Measurements from ENCODE around the gene PLAU.

PLAU gene

GRCh38 chr10:73909540-73910115, 1.3 kb upstream of the PLAU start:
- Histone ChIP-seq H3K79me2 (ENCODE audit: insufficient read depth, low read length) (no peaks in the 10 kb centered on the region), H3K36me3 (ENCODE audit: insufficient read depth, low read length) (no peaks in the 10 kb centered on the region), H3K4me3 (ENCODE audit: low read depth, low read length, poor library complexity, severe bottlenecking) (no peak overlapping the region), H3F3A (ENCODE audit: insufficient read depth, low read length) (no peaks in the 10 kb centered on the region), H2AFZ (ENCODE audit: low read length) (no peak overlapping the region), H3K9ac (ENCODE audit: low read length) (no peak overlapping the region), H4K20me1 (ENCODE audit: insufficient read depth, low read length) (no peaks in the 10 kb centered on the region), H3K4me2 (ENCODE audit: low read length) (no peak overlapping the region), H3K9me3 (ENCODE audit: low read length) (no peaks in the 10 kb centered on the region), H3K4me1 (ENCODE audit: insufficient read depth, low read length, severe bottlenecking) (peaks cover 20% of the 10 kb centered on the region), H3K27ac (ENCODE audit: low read depth, low read length, poor library complexity, severe bottlenecking) (no peak overlapping the region), H3K9me2 (ENCODE audit: low read depth, low read length) (no peaks in the 10 kb centered on the region), H3K27me3 (ENCODE audit: insufficient read depth, low read length) (no peaks in the 10 kb centered on the region)
- TF ChIP-seq CTCF (IDR thresholded peaks at IDR 0.05; ENCODE audit: low read length) (no peak), EZH2 (IDR thresholded peaks at IDR 0.05; ENCODE audit: borderline replicate concordance, low read length) (no peak)

- Histone ChIP-seq H3K36me3 (ENCODE audit: insufficient read depth, low read length) (no peaks in the 10 kb centered on the region), H3K79me2 (ENCODE audit: insufficient read depth, low read length) (no peaks in the 10 kb centered on the region), H2AFZ (ENCODE audit: low read length) (no peak overlapping the region), H3F3A (ENCODE audit: insufficient read depth, low read length) (no peaks in the 10 kb centered on the region), H3K4me1 (ENCODE audit: insufficient read depth, low read length, severe bottlenecking) (peaks cover 20% of the 10 kb centered on the region), H3K27ac (ENCODE audit: low read depth, low read length, poor library complexity, severe bottlenecking) (no peak overlapping the region), H3K9me2 (ENCODE audit: low read depth, low read length) (no peaks in the 10 kb centered on the region), H3K27me3 (ENCODE audit: insufficient read depth, low read length) (no peaks in the 10 kb centered on the region), H3K9me3 (ENCODE audit: low read length) (no peaks in the 10 kb centered on the region), H3K4me3 (ENCODE audit: low read depth, low read length, poor library complexity, severe bottlenecking) (peak overlapping the region; percentile 45), H4K20me1 (ENCODE audit: insufficient read depth, low read length) (no peaks in the 10 kb centered on the region), H3K9ac (ENCODE audit: low read length) (peak overlapping the region; percentile 24; the same call in 1 of the 2 replicates), H3K4me2 (ENCODE audit: low read length) (peak overlapping the region; percentile 74)
- TF ChIP-seq CTCF (IDR thresholded peaks at IDR 0.05; ENCODE audit: low read length) (no peak; the same call in 1 of the 2 replicates), EZH2 (IDR thresholded peaks at IDR 0.05; ENCODE audit: borderline replicate concordance, low read length) (no peak)
Measured at GRCh38 chr10:73910401-73910763, 550 bp upstream of the PLAU start.

- Histone ChIP-seq H4K20me1 (ENCODE audit: insufficient read depth, low read length) (no peaks in the 10 kb centered on the region), H3K9ac (ENCODE audit: low read length) (no peak overlapping the region; the same call in 1 of the 2 replicates), H3K79me2 (ENCODE audit: insufficient read depth, low read length) (no peaks in the 10 kb centered on the region), H3F3A (ENCODE audit: insufficient read depth, low read length) (no peaks in the 10 kb centered on the region), H3K4me3 (ENCODE audit: low read depth, low read length, poor library complexity, severe bottlenecking) (peak overlapping the region; percentile 45), H3K27me3 (ENCODE audit: insufficient read depth, low read length) (peaks cover 6% of the 10 kb centered on the region; the same call in 1 of the 2 replicates), H3K27ac (ENCODE audit: low read depth, low read length, poor library complexity, severe bottlenecking) (no peak overlapping the region), H3K4me2 (ENCODE audit: low read length) (peak overlapping the region; percentile 74), H3K9me3 (ENCODE audit: low read length) (no peaks in the 10 kb centered on the region), H3K9me2 (ENCODE audit: low read depth, low read length) (no peaks in the 10 kb centered on the region), H3K4me1 (ENCODE audit: insufficient read depth, low read length, severe bottlenecking) (peaks cover 20% of the 10 kb centered on the region), H3K36me3 (ENCODE audit: insufficient read depth, low read length) (no peaks in the 10 kb centered on the region; the same call in 1 of the 2 replicates), H2AFZ (ENCODE audit: low read length) (no peak overlapping the region)
- TF ChIP-seq EZH2 (IDR thresholded peaks at IDR 0.05; ENCODE audit: borderline replicate concordance, low read length) (no peak), CTCF (IDR thresholded peaks at IDR 0.05; ENCODE audit: low read length) (no peak)
Measured at GRCh38 chr10:73911553-73912004, 647 bp downstream of the PLAU start.

Data from OCI-LY1 (cell line).